Ammon's horn (tissue), 1 donor: ENCODE measurements around the gene DCLRE1B.

Experiments
- DNase-seq: peaks from one replicate; pipeline ENCODE4 v3.0.0-alpha.2; 2016; ENCODE audit warnings: low spot score

DCLRE1B gene

DNA sequence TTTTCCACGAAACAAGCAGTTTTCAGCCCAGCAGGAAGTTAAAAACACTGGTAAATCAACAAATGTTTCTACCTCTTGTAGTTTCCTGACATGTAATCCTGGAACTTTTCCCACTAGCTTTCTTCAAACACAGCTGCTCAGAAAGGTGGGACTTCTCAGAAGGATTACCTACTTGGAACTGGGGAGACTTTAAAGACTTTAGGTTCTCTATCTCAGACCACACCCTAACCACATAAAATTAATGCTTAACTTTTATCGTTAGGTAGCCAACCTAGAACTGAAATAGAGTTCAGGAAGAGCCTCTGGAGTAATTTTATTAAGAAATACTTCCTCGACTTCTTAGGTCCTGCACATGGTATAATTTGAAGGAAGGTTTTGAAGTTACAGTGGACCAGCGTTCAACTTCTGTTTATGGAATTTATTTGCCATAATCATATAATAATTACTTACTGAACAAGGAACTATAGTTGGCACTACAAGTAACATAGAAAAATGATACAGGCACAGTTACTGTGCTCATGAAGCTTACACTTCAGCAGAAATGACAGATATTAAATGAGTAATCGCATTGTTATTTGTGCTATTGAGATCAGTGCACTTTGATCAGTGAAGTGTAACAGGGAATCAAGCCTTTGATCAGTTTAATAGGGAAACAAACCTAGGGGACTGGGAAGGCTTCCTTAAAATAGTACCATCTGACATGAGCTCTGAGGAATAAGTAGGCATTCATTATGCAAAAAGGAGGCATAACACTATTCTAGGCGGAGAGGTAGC lies 17.5 kb upstream of the DCLRE1B start, which contains the start of gene BCL2L15:
BCL2L15 (minus strand) TSS at position 180 of the 774 bp plus-strand sequence. CDS start 206 bp downstream, outside the sequence.
- no peak for DNase-seq

GRCh38 chr1:113890816-113891215 lies 14.3 kb upstream of the DCLRE1B start:
- no peak for DNase-seq

- DNase-seq = no peak
These were observed 13.4 kb upstream of the DCLRE1B start for GRCh38 chr1:113891631-113892220.

GRCh38 chr1:113893267-113893666 lies 11.9 kb upstream of the DCLRE1B start:
- no peak for DNase-seq

DNA sequence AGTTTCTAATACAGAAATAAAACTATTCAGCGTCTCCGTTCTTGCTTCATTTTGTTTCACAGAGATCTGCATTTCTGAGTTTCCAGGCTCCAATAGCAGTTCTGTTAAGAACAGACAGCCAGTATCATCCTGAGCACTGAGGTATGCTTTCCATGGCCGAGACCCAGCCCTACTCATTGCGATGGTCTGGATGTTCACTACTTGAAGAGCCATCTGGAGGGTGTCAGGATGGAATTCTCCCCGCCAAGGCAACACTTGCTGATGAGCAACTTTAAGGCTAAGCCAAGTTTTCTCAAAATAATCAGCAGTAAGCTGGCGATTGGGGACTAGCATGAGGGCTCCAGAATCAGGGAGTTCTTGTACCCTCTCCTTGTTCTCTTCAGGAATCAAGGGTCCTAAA lies 10.0 kb upstream of the DCLRE1B start:
- DNase-seq = no peak

- no peak for DNase-seq
These were observed 9.2 kb upstream of the DCLRE1B start for GRCh38 chr1:113895961-113896360.

DNA sequence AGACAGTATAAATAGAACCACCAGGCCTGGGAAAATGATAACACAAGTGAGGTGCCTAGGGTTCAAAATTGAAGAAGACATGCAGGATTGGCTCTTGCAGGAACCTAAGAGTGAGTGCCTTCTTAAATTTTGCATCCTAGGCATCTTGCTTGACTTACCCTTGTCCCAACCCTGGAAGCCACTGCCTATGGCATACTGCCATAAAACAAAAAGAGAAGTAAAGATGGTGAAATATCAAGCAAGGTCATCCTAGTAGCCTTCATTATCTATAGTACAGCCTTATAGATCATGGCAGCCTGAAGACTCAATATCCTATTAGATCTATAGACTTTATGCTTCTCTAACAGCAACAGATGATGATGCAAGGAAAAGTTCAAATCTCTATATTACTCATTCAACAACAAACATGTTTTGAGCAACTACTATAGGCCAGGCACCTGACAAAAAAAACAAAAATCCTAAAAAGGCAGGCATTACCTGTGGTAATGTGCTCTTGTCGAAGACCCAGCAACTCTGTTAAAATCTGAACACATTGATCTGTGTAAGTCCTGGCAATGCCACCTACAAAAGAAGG lies 6.8 kb upstream of the DCLRE1B start:
- no peak for DNase-seq

GRCh38 chr1:113899111-113899510 lies 6.0 kb upstream of the DCLRE1B start:
- no peak for DNase-seq

- no peak for DNase-seq
These were observed 3.9 kb upstream of the DCLRE1B start for GRCh38 chr1:113901191-113901590.

DNA sequence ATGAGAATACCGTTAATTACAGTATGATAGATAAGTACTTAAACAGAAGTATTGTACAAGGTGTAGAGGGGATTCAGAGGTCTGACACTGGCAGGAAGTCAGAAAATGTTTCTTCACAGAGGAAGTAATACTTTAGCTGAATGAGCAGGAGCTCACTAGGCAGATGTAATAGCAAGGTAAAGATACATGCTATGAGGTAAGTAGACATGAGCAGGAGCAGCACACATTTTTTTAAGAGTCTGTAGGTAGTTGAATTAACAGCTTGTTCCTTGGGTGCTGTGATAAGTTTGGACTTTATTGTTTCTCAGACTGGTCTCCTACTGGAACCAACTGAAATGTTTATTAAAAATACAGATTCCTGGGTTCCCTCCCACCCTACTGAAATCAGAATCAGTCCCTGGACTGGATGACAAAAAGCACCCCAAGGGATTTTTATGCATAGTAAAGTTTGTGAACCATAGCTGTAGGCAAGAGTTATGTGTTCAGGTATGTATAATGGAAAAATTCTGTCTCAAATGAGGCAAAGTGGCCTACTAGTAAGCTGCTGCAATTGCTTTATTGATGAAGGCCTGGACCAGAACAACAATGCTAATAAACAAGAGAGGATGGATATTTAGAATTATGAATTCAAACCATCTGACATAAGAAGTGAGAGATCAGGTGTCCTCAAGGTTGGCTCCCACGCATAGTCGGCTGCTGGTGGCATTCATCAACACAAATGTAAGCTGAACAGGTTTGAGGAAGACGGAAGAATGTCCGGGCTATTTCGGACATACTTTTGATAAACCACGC lies 1.4 kb upstream of the DCLRE1B start:
- DNase-seq = peak; percentile 9

- DNase-seq = no peak
These were observed 843 bp upstream of the DCLRE1B start for GRCh38 chr1:113904293-113904673.

DNA sequence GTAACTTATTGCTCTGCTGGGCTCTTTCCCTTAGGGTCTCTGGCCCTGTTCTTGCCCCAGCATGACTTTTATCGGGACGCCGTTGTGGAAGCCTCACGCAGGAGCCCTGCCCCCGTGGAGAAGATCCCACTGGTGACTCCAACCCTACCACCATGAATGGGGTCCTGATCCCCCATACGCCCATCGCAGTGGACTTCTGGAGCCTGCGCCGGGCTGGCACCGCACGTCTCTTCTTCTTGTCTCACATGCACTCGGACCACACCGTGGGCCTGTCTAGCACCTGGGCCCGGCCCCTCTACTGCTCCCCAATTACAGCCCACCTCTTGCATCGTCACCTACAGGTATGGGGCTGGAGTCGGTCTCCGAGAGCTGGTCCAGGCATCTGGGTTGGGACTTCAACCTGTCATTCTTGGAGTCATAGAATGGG lies 322 bp downstream of the DCLRE1B start:
- no peak for DNase-seq

DNA sequence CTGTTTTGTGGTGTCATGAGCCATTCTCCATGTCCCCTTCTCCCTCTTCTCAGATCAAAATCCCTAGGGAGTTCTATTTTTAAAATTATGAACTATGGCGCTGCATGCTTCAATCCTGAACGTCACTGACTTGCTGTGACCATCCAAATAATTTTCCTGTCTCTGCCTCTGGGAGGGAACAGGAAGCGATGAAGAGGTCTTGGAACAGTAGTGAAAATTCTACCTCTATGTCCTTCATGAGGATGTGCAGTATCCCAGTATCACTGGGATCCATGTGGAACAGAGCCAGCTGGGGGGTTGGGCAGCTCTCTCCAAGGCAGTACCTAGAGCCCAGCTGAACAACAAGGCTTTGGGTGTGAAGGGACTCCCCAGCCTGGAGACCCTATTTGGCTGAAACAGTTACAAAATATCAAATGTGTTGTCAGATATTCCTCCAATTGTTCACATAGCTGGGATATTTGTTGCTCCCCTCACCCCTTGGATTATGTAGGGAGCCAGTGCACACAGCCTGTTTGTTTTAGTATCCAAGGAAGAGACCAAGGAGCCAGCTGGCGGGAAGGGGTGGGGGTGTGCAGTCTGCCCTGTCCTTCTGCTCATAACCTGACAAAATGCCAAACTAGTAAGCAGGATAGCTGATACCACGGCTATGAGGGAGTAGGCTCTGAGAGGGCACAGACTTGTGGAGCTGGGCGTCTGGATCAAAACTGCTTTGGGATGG lies 7.6 kb downstream of the DCLRE1B start:
- DNase-seq = peak; percentile 34

GRCh38 chr1:113913312-113913668 lies 8.2 kb downstream of the DCLRE1B start:
- DNase-seq = no peak

- no peak for DNase-seq
These were observed 8.9 kb downstream of the DCLRE1B start for GRCh38 chr1:113913887-113914664.

DNA sequence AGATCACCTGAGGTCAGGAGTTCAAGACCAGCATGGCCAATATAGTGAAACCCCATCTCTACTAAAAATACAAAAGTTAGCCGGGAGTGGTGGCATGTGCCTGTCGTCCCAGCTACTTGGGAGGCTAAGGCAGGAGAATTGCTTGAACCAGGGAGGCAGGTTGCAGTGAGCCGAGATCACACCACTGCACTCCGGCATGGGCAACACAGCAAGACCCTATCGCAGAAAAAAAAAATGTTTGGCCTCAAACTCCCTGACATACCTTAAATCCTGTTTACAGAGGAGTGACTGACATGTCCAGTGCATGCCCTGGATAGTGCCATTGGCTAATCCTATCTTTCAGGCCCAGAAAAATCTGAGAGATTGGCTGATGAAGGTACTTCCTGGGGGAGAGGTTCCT lies 11.8 kb downstream of the DCLRE1B start:
- DNase-seq = no peak

DNA sequence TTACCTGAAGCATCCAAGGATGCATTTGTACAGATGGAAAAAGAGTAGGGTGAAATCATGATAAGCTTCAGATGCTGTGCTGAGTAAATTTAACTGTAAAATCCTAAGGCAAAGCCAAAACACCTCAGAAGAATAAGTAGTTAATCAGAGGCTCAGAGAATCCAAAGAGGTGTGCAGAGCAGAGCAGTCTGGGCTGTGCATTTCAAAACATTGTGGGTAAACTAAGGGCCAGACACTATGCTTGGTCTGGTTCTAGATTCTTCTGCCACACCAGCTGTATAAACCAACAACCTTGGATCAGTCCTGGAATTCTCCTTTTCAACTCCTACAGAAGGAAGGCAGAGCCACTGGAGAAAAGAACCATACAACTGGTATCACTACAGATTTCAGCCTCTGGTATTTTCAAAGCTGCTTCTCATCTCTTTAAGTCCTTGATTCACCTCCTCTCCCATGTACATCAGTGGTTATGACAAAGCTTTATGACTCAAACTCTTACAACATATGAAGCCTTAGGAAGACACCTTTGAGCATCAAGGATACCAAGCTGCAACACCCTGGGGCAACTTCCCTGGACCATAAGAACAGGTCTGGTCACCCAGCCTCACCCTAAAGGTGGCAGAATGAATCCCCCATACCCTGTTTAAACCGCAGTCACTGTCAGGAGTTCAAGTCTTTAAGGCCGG lies 12.4 kb downstream of the DCLRE1B start:
- no peak for DNase-seq

DNA sequence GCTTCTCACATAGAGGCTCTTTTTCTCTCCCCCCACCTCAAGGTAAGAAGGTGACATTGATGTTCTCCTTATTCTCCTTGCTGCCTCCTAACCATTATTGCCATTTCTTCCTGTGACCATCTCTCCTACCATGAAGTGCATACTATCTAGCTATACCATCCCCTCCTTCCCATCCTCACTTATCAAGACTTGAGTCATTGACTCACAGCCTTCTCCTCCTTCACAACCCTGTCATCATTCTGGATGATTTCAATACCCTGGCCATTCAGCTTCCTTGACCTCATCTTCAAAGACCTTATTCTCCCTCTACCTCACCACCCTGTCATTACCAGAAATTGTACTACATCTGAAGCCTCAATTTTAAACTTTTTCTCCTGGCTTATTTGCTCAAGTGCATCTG lies 13.1 kb downstream of the DCLRE1B start:
- DNase-seq = no peak

DNA sequence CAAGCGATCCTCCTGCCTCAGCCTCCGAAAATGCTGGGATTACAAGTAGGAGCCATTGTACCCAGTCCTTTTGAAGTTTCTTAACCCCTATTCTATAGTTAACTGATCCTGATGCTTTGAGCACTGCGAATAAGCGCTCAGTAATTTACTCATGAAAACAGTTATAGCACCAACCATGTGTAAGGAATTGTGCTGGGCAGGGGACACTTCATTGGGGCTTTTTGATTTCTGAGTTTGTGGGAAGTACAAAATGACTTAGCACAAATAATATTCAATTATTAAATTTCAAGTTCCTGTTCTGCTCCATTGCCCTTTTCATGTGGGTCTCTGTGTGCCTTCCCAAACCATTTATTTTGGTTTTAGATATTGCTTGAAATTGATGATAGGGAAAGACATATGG lies 17.8 kb downstream of the DCLRE1B start:
- DNase-seq = no peak

DNA sequence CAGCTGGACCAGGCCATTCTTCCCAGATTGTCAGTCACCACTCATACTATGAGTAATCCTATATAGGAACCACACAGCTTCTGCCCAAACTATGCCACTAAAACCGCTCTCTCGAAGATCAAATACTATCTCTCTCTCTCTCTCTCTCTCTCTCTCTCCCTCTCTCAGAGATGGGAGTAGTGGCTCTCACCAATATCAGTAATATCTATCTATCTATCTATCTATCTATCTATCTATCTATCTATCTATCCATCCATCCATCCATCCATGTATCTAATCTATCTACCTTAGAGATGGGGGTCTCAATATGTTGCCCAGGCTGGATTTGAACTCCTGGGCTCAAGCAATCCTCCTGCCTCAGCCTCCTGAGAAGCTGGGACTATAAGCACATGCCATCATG lies 19.3 kb downstream of the DCLRE1B start:
- DNase-seq = no peak
